G401 (cell line): ENCODE measurements around the gene KLHL2. TPM values are rescaled to one million over a fixed set of nuclear protein-coding genes. Genes with fewer than 3 reads are reported as not detected.
A peak's percentile ranks its signal among the peaks of the same experiment; 100 is the strongest.

Experiments
- DNase-seq: peaks from one replicate; pipeline ENCODE4 v3.0.0-alpha.2; 2015; ENCODE audit warnings: low spot score
- in situ Hi-C: cut with HindIII; loops from 2 replicates; pipeline ENCODE4 v1.10.0; 2016; ENCODE audit warnings: low sequenced_read_pairs, mixed read lengths
- total RNA-seq: library from RNA; depleted of rRNA; stranded (reverse); fragments of >200 nt; shearing (Covaris generic); gene quantifications from 2 replicates; pipeline ENCODE4 v1.2.3, GENCODE V29; 2014; rRNA removed

KLHL2 gene
- total RNA-seq, 1 experiment from 2014 or later: 1.1 TPM

GRCh38 chr4:165347647-165348569 lies 140.5 kb downstream of the KLHL2 start:
- DNase-seq: no peak
- in situ Hi-C loops: no loop called here

- in situ Hi-C loops: no loop called here
- DNase-seq: no peak
Measured at GRCh38 chr4:165351359-165352130, 144.2 kb downstream of the KLHL2 start.

- DNase-seq: peak; percentile 84
- in situ Hi-C loops: no loop called here
Measured at GRCh38 chr4:165355900-165356300, 148.5 kb downstream of the KLHL2 start.

GRCh38 chr4:165359506-165359905 lies 152.1 kb downstream of the KLHL2 start:
- in situ Hi-C loops: no loop called here
- no peak for DNase-seq

GRCh38 chr4:165360041-165360695 lies 152.8 kb downstream of the KLHL2 start:
- DNase-seq: no peak
- in situ Hi-C loops: no loop called here

GRCh38 chr4:165360985-165361670 lies 153.8 kb downstream of the KLHL2 start:
- in situ Hi-C loops: no loop called here
- DNase-seq: no peak

- in situ Hi-C loops: no loop called here
- DNase-seq: no peak
Measured at GRCh38 chr4:165361810-165362209, 154.4 kb downstream of the KLHL2 start.

GRCh38 chr4:165364452-165365080 lies 157.2 kb downstream of the KLHL2 start:
- in situ Hi-C loops: no loop called here
- DNase-seq: no peak

- DNase-seq: peak; percentile 81
- in situ Hi-C loops: no loop called here
Measured at GRCh38 chr4:165367040-165367439, 159.7 kb downstream of the KLHL2 start.

- in situ Hi-C loops: no loop called here
- no peak for DNase-seq
Measured at GRCh38 chr4:165368114-165368513, 160.8 kb downstream of the KLHL2 start.

- DNase-seq: no peak
- in situ Hi-C loops: no loop called here
Measured at GRCh38 chr4:165368567-165368966, 161.2 kb downstream of the KLHL2 start.

GRCh38 chr4:165369522-165369921 lies 162.2 kb downstream of the KLHL2 start:
- DNase-seq: no peak
- in situ Hi-C loops: no loop called here

- no peak for DNase-seq
- in situ Hi-C loops: no loop called here
Measured at GRCh38 chr4:165370530-165370929, 163.2 kb downstream of the KLHL2 start.

Other genes starting within 250 kb of the KLHL2 start
- gene TRIM61, start 229.9 kb upstream of the KLHL2 start, total RNA-seq: not detected in 2 replicates
- gene TRIM60, start 175.6 kb upstream of the KLHL2 start, total RNA-seq: not detected in 2 replicates
- not detected in 2 replicates for gene TRIM75, start 153.7 kb upstream of the KLHL2 start, total RNA-seq
- 8.3 and 17.5 TPM in 2 replicates for gene TMEM192, start 94.7 kb upstream of the KLHL2 start, total RNA-seq
- 52.2 and 66.8 TPM in 2 replicates for gene MSMO1, start 120.1 kb downstream of the KLHL2 start, total RNA-seq
- gene CPE, start 171.4 kb downstream of the KLHL2 start, total RNA-seq: 14.6 and 44.4 TPM in 2 replicates